Measurements from ENCODE around the gene NFAT5. TPM values are rescaled to one million over a fixed set of nuclear protein-coding genes. Genes with fewer than 3 reads are reported as not detected.

The NFAT5 gene
- total RNA-seq, 4 donors from 2014 or later: 67.7 to 146 (median 80.8) TPM

- H3K4me1 ChIP-seq: no peaks in the 10 kb centered on the region
- no peaks in the 10 kb centered on the region for H3K9me3 ChIP-seq
- no peaks in the 10 kb centered on the region for H3K27me3 ChIP-seq
- TF ChIP-seq POLR2A (IDR thresholded peaks at IDR 0.05) (no peak), EP300 (IDR thresholded peaks at IDR 0.05) (no peak), POLR2AphosphoS5 (IDR thresholded peaks at IDR 0.05) (no peak)
- TF ChIP-seq, protein P1, sequence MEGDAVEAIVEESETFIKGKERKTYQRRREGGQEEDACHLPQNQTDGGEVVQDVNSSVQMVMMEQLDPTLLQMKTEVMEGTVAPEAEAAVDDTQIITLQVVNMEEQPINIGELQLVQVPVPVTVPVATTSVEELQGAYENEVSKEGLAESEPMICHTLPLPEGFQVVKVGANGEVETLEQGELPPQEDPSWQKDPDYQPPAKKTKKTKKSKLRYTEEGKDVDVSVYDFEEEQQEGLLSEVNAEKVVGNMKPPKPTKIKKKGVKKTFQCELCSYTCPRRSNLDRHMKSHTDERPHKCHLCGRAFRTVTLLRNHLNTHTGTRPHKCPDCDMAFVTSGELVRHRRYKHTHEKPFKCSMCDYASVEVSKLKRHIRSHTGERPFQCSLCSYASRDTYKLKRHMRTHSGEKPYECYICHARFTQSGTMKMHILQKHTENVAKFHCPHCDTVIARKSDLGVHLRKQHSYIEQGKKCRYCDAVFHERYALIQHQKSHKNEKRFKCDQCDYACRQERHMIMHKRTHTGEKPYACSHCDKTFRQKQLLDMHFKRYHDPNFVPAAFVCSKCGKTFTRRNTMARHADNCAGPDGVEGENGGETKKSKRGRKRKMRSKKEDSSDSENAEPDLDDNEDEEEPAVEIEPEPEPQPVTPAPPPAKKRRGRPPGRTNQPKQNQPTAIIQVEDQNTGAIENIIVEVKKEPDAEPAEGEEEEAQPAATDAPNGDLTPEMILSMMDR (IDR thresholded peaks at IDR 0.05): no peak
- no peak for DNase-seq (ENCODE audit: low spot score in 2 of 2)
- no peak overlapping the region for H3K4me3 ChIP-seq
- H3K27ac ChIP-seq: no peak overlapping the region
- peaks cover 66% of the 10 kb centered on the region for H3K36me3 ChIP-seq
- 89% methylated on average over 3 of the region's 3 CpGs for WGBS
Observed at GRCh38 chr16:69654280-69654931, 88.6 kb downstream of the NFAT5 start.

- H3K4me1 ChIP-seq: no peaks in the 10 kb centered on the region
- TF ChIP-seq EP300 (IDR thresholded peaks at IDR 0.05): no peak
- TF ChIP-seq POLR2AphosphoS5 (IDR thresholded peaks at IDR 0.05): no peak
- TF ChIP-seq, protein P1 (IDR thresholded peaks at IDR 0.05): no peak
- TF ChIP-seq POLR2A (IDR thresholded peaks at IDR 0.05): no peak
- H3K36me3 ChIP-seq: peaks cover 62% of the 10 kb centered on the region
- WGBS: 92% methylated on average over 4 of the region's 4 CpGs
- no peaks in the 10 kb centered on the region for H3K27me3 ChIP-seq
- no peak overlapping the region for H3K4me3 ChIP-seq
- H3K9me3 ChIP-seq: no peaks in the 10 kb centered on the region
- no peak for DNase-seq (ENCODE audit: low spot score in 2 of 2)
- no peak overlapping the region for H3K27ac ChIP-seq
Observed at GRCh38 chr16:69660166-69660565, 94.4 kb downstream of the NFAT5 start.

DNA sequence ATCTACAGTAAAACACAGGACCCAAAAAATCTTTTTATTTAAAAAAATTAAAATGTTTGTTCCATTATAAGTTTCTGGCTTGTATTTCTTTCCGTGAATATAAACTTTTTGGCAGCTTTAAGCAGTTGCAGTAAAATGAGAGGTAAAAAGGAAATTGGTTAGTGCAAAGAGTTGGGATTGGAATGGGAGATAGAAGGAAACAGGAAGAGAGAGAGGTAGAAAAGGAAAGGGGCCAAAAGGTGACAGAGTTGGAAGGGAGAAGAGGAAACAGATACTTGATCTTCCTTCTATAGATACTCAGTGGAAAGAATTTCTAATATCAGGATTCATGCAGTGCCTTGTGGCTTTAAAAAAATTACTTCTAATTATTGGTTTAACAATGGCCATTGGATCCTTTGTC lies 97.1 kb downstream of the NFAT5 start:
- no peaks in the 10 kb centered on the region for H3K27me3 ChIP-seq
- H3K9me3 ChIP-seq: no peaks in the 10 kb centered on the region
- H3K36me3 ChIP-seq: peaks cover 36% of the 10 kb centered on the region
- no peak overlapping the region for H3K4me3 ChIP-seq
- no peak for DNase-seq (ENCODE audit: low spot score in 2 of 2)
- 65% methylated on average over 1 of the region's 1 CpG for WGBS
- TF ChIP-seq, protein P1 (IDR thresholded peaks at IDR 0.05): no peak
- TF ChIP-seq POLR2AphosphoS5 (IDR thresholded peaks at IDR 0.05) (no peak), EP300 (IDR thresholded peaks at IDR 0.05) (no peak), POLR2A (IDR thresholded peaks at IDR 0.05) (no peak)
- H3K27ac ChIP-seq: no peak overlapping the region
- no peaks in the 10 kb centered on the region for H3K4me1 ChIP-seq

GRCh38 chr16:69663846-69664245 lies 98.1 kb downstream of the NFAT5 start:
- TF ChIP-seq, protein P1 (IDR thresholded peaks at IDR 0.05): no peak
- no peak for TF ChIP-seq EP300 (IDR thresholded peaks at IDR 0.05)
- no peak for TF ChIP-seq POLR2AphosphoS5 (IDR thresholded peaks at IDR 0.05)
- no peak for TF ChIP-seq POLR2A (IDR thresholded peaks at IDR 0.05)
- Histone ChIP-seq H3K4me1 (no peaks in the 10 kb centered on the region), H3K27me3 (no peaks in the 10 kb centered on the region), H3K9me3 (no peaks in the 10 kb centered on the region), H3K27ac (no peak overlapping the region), H3K36me3 (peaks cover 33% of the 10 kb centered on the region), H3K4me3 (no peak overlapping the region)
- DNase-seq (ENCODE audit: low spot score in 2 of 2): no peak

DNA sequence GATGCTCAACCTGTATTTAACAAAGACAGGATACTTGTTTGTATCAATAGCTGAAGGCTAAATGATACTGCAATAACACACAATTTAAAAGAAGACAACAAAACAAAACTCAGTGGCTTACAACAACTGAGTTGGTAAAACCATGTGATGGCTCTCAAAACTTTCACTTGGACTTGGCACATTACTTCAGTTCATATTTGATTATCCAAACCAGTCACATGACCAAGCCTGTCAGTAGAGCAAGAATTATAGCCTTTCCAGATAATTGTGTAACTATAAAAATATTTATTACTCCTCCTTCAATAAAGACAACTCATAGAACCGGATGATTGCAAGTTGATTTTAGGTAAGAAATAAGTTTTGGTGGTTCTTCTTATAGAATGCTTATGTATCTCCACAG lies 103.8 kb downstream of the NFAT5 start:
- Histone ChIP-seq H3K27me3 (no peaks in the 10 kb centered on the region), H3K36me3 (peaks cover 42% of the 10 kb centered on the region), H3K9me3 (no peaks in the 10 kb centered on the region), H3K4me1 (no peaks in the 10 kb centered on the region), H3K4me3 (no peak overlapping the region), H3K27ac (no peak overlapping the region)
- no peak for DNase-seq (ENCODE audit: low spot score in 2 of 2)
- WGBS: 42% methylated on average over 1 of the region's 1 CpG
- TF ChIP-seq, protein P1 (IDR thresholded peaks at IDR 0.05): no peak
- TF ChIP-seq POLR2A (IDR thresholded peaks at IDR 0.05): no peak
- no peak for TF ChIP-seq EP300 (IDR thresholded peaks at IDR 0.05)
- no peak for TF ChIP-seq POLR2AphosphoS5 (IDR thresholded peaks at IDR 0.05)

All from suprapubic skin (tissue), 4 donors.